Neural cell (in vitro differentiated cells): ENCODE data around the gene MUS81. TPM values are rescaled to one million over a fixed set of nuclear protein-coding genes. Genes with fewer than 3 reads are reported as not detected.

Experiments used
- H2AFZ ChIP-seq: fragments of 200-600, 300-800 bp; sonication (generic), shearing (Covaris generic); 2 replicates; pipeline ENCODE4 v1.6.0; 2014; ENCODE audit warnings: low read depth, mild to moderate bottlenecking, antibody characterized with exemption, low read length, moderate library complexity
- H3F3A ChIP-seq: fragments of 200-600 bp; shearing (Covaris generic); 2 replicates; pipeline ENCODE4 v1.6.1; 2016; ENCODE audit warnings: mild to moderate bottlenecking, moderate library complexity, mixed read lengths, antibody characterized with exemption, low read length; ENCODE audit not compliant: insufficient read depth, poor library complexity, severe bottlenecking
- H3K27ac ChIP-seq: fragments of 200-600, 300-800 bp; sonication (generic), shearing (Covaris generic); 2 replicates; pipeline ENCODE4 v1.5.1; 2014; ENCODE audit warnings: mild to moderate bottlenecking, low read length, moderate library complexity
- H3K27me3 ChIP-seq: fragments of 300-800, 200-600 bp; sonication (generic), shearing (Covaris generic); 2 replicates; pipeline ENCODE4 v1.6.0; 2014; ENCODE audit warnings: mild to moderate bottlenecking, low read depth, low read length, moderate library complexity; ENCODE audit not compliant: insufficient read depth
- H3K36me3 ChIP-seq: fragments of 300-800, 200-600 bp; sonication (generic), shearing (Covaris generic); 2 replicates; pipeline ENCODE4 v1.5.1; 2014; ENCODE audit warnings: mild to moderate bottlenecking, antibody characterized with exemption, low read length, moderate library complexity; ENCODE audit not compliant: insufficient read depth
- H3K4me2 ChIP-seq: fragments of 300-800, 200-600 bp; sonication (generic), shearing (Covaris generic); 2 replicates; pipeline ENCODE4 v1.6.0; 2014; ENCODE audit warnings: mild to moderate bottlenecking, low read length
- H3K4me3 ChIP-seq: fragments of 300-800, 200-600 bp; sonication (generic), shearing (Covaris generic); 2 replicates; pipeline ENCODE4 v1.5.1; 2014; ENCODE audit warnings: mild to moderate bottlenecking, low read length, moderate library complexity
- H3K79me2 ChIP-seq: fragments of 200-600 bp; shearing (Covaris generic); replicated peaks from 2 replicates; pipeline ENCODE4 v1.6.0; 2014; ENCODE audit warnings: mild to moderate bottlenecking, low read length, moderate library complexity; ENCODE audit not compliant: insufficient read depth
- H3K9ac ChIP-seq: fragments of 300-800, 200-600 bp; sonication (generic), shearing (Covaris generic); 2 replicates; pipeline ENCODE4 v1.6.1; 2016; ENCODE audit warnings: mild to moderate bottlenecking, low read length, mixed read lengths
- H3K9me2 ChIP-seq: fragments of 200-600 bp; shearing (Covaris generic); 2 replicates; pipeline ENCODE4 v1.6.1; 2016; ENCODE audit warnings: mild to moderate bottlenecking, low read length, mixed read lengths; ENCODE audit not compliant: insufficient read depth
- H3K9me3 ChIP-seq: fragments of 200-600, 300-800 bp; sonication (generic), shearing (Covaris generic); 2 replicates; pipeline ENCODE4 v1.6.1; 2016; ENCODE audit warnings: mild to moderate bottlenecking, mixed run types, low read length, moderate library complexity, mixed read lengths
- H4K20me1 ChIP-seq: fragments of 200-600 bp; shearing (Covaris generic); 2 replicates; pipeline ENCODE4 v1.6.1; 2016; ENCODE audit warnings: mild to moderate bottlenecking, mixed run types; ENCODE audit not compliant: insufficient read depth
- EP300 ChIP-seq: fragments of 450-650 bp; conservative IDR thresholded peaks from 2 replicates; pipeline ENCODE4 v1.6.1; 2014; ENCODE audit warnings: antibody characterized with exemption, mild to moderate bottlenecking, moderate library complexity; ENCODE audit not compliant: poor library complexity, severe bottlenecking
- EZH2 ChIP-seq: fragments of 200-600, 300-800 bp; shearing (Covaris generic), sonication (generic); IDR thresholded peaks from 2 replicates; pipeline ENCODE4 v1.6.1; 2014; ENCODE audit warnings: antibody characterized with exemption, low read length, borderline replicate concordance, mild to moderate bottlenecking; ENCODE audit not compliant: insufficient read depth, poor library complexity, severe bottlenecking
- MXI1 ChIP-seq: fragments of 450-650 bp; conservative IDR thresholded peaks from 2 replicates; pipeline ENCODE4 v1.6.1; 2014; ENCODE audit warnings: antibody characterized with exemption, mild to moderate bottlenecking; ENCODE audit not compliant: poor library complexity, severe bottlenecking
- POLR2AphosphoS5 ChIP-seq: IDR thresholded peaks from 2 replicates; pipeline ENCODE4 v1.6.1; 2012
- RAD21 ChIP-seq: fragments of 450-650 bp; conservative IDR thresholded peaks from 2 replicates; pipeline ENCODE4 v1.6.1; 2014; ENCODE audit warnings: antibody characterized with exemption, mild to moderate bottlenecking, moderate library complexity
- SMC3 ChIP-seq: fragments of 450-650 bp; conservative IDR thresholded peaks from 2 replicates; pipeline ENCODE4 v1.6.1; 2014; ENCODE audit warnings: antibody characterized with exemption, mild to moderate bottlenecking, moderate library complexity; ENCODE audit not compliant: poor library complexity
- TAF1 ChIP-seq: IDR thresholded peaks from 2 replicates; pipeline ENCODE4 v1.6.1; 2012; ENCODE audit warnings: low read depth
- polyA plus RNA-seq: library from polyadenylated mRNA; depleted of rRNA; stranded (reverse); fragments of >200 nt; gene quantifications from 2 replicates; pipeline ENCODE4 v1.2.3, GENCODE V29; 2014
- TF ChIP-seq, protein P1 (sequence below): IDR thresholded peaks from 2 replicates; pipeline ENCODE4 v1.6.1; 2012; ENCODE audit warnings: borderline replicate concordance
- TF ChIP-seq, protein P2 (sequence below): fragments of 450-650 bp; IDR thresholded peaks from 2 replicates; pipeline ENCODE4 v1.5.1; 2014; ENCODE audit warnings: antibody characterized with exemption, mild to moderate bottlenecking, moderate library complexity; ENCODE audit not compliant: poor library complexity, severe bottlenecking

Gene MUS81
- polyA plus RNA-seq, 1 donor from 2014 or later: 183 TPM

DNA sequence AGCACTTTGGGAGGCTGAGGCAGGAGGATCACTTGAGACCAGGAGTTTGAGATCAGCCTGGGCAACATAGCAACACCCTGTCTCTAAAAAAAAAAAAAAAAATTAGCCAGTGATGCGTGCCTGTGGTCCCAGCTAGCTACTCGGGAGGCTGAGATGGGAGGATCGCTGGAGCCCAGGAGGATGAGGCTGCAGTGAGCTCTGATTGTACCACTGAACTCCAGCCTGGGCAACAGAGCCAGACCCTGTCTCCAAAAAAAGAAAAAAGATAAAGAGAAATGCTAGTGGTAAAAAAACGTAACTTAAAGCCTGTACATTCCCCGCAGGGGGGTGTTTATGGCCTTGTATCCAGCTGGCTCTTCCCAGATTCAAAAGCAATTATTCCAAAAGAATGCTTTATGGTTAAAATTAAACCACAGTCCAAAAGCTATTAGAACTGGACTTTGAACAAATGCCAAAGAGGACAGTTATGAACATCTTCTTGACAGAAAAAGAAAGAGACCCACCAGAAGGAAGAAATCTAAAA, 42.9 kb upstream of the MUS81 start:
- H4K20me1 ChIP-seq: no peaks in the 10 kb centered on the region
- no peaks in the 10 kb centered on the region for H3K36me3 ChIP-seq
- H3K9ac ChIP-seq: peak overlapping the region; percentile 66
- TF ChIP-seq TAF1: no peak
- TF ChIP-seq SMC3: no peak
- no peak for TF ChIP-seq POLR2AphosphoS5
- TF ChIP-seq, protein P1, sequence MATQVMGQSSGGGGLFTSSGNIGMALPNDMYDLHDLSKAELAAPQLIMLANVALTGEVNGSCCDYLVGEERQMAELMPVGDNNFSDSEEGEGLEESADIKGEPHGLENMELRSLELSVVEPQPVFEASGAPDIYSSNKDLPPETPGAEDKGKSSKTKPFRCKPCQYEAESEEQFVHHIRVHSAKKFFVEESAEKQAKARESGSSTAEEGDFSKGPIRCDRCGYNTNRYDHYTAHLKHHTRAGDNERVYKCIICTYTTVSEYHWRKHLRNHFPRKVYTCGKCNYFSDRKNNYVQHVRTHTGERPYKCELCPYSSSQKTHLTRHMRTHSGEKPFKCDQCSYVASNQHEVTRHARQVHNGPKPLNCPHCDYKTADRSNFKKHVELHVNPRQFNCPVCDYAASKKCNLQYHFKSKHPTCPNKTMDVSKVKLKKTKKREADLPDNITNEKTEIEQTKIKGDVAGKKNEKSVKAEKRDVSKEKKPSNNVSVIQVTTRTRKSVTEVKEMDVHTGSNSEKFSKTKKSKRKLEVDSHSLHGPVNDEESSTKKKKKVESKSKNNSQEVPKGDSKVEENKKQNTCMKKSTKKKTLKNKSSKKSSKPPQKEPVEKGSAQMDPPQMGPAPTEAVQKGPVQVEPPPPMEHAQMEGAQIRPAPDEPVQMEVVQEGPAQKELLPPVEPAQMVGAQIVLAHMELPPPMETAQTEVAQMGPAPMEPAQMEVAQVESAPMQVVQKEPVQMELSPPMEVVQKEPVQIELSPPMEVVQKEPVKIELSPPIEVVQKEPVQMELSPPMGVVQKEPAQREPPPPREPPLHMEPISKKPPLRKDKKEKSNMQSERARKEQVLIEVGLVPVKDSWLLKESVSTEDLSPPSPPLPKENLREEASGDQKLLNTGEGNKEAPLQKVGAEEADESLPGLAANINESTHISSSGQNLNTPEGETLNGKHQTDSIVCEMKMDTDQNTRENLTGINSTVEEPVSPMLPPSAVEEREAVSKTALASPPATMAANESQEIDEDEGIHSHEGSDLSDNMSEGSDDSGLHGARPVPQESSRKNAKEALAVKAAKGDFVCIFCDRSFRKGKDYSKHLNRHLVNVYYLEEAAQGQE: no peak
- TF ChIP-seq EZH2: no peak
- TF ChIP-seq, protein P2, sequence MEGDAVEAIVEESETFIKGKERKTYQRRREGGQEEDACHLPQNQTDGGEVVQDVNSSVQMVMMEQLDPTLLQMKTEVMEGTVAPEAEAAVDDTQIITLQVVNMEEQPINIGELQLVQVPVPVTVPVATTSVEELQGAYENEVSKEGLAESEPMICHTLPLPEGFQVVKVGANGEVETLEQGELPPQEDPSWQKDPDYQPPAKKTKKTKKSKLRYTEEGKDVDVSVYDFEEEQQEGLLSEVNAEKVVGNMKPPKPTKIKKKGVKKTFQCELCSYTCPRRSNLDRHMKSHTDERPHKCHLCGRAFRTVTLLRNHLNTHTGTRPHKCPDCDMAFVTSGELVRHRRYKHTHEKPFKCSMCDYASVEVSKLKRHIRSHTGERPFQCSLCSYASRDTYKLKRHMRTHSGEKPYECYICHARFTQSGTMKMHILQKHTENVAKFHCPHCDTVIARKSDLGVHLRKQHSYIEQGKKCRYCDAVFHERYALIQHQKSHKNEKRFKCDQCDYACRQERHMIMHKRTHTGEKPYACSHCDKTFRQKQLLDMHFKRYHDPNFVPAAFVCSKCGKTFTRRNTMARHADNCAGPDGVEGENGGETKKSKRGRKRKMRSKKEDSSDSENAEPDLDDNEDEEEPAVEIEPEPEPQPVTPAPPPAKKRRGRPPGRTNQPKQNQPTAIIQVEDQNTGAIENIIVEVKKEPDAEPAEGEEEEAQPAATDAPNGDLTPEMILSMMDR: no peak
- no peak for TF ChIP-seq RAD21
- TF ChIP-seq EP300: no peak
- no peak for TF ChIP-seq MXI1
- H3K9me3 ChIP-seq: no peaks in the 10 kb centered on the region
- no peaks in the 10 kb centered on the region for H3K9me2 ChIP-seq
- peak overlapping the region; percentile 74 for H3K4me2 ChIP-seq
- H3F3A ChIP-seq: no peaks in the 10 kb centered on the region
- no peaks in the 10 kb centered on the region for H3K27me3 ChIP-seq
- peak overlapping the region; percentile 64 for H3K4me3 ChIP-seq
- no peak overlapping the region for H3K27ac ChIP-seq
- H3K79me2 ChIP-seq: no peaks in the 10 kb centered on the region
- peak overlapping the region; percentile 41 for H2AFZ ChIP-seq

DNA sequence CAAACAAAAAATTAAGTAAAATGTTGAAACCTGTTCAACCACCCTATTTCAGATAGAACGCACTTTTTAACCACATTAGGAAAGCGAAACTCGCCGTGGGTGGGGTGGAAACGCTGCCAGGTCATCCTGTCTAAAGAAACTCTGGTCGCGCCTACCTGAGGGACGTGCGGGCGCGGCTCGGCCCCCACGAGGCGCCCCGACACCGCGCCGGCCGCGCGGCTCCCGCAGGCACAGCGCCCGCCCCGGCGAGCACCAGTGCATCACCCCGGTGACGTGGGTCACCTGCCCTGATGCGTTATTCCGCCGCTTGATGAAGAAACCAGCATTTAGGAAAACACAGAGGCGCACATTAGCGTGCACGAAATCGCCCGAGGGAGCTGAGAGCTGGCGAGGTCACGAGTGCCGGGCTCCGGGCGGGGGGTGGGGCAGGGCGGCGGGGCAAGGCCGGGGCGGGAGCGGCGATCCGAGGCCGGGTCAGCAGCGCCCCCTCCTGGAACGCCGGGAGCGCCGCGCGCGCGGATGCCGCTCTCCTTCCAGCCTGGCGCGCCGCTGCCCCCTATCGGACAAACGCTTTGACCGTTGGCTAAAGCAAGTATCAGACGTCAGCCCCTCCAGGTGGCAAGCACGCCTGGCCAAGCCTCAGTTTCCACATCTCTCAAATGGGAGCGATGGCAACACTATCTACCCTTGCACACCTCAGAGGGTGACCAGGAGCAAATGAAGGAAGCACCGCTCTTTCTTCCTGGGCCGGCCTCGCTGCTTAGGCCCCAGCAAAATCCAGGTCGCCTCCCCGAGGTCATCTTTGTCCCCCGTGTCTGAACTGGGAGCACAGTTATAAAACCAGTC, 42.2 kb upstream of the MUS81 start:
- Histone ChIP-seq H3K79me2 (no peaks in the 10 kb centered on the region), H3K27ac (no peak overlapping the region), H4K20me1 (no peaks in the 10 kb centered on the region), H3K9me3 (no peaks in the 10 kb centered on the region), H3K9me2 (no peaks in the 10 kb centered on the region), H3K27me3 (no peaks in the 10 kb centered on the region), H3K36me3 (no peaks in the 10 kb centered on the region), H3K4me2 (peak overlapping the region; percentile 74), H2AFZ (peak overlapping the region; percentile 41), H3F3A (no peaks in the 10 kb centered on the region), H3K9ac (peak overlapping the region; percentile 66), H3K4me3 (peak overlapping the region; percentile 64)
- TF ChIP-seq EP300 (peak; percentile 26), MXI1 (peak; percentile 71), TAF1 (no peak), RAD21 (peak; percentile 80), EZH2 (no peak), SMC3 (peak; percentile 77), POLR2AphosphoS5 (peak; percentile 1)
- TF ChIP-seq, protein P1: no peak
- TF ChIP-seq, protein P2: peak; percentile 94
